Breast epithelium (tissue), 3 donors: ENCODE results near the gene CATSPER4.

Experiments
- CTCF ChIP-seq, 3 donors: fragments of 450-650 bp; IDR thresholded peaks; one replicate each; pipeline ENCODE4 v1.5.1; 2016 to 2017; ENCODE audit warnings: antibody characterized with exemption in 3 of 3, mild to moderate bottlenecking in 3 of 3, moderate library complexity in 3 of 3
- POLR2A ChIP-seq: fragments of 450-650 bp; IDR thresholded peaks from one replicate; pipeline ENCODE4 v1.6.1; 2016; ENCODE audit warnings: antibody characterized with exemption, mild to moderate bottlenecking, moderate library complexity
- POLR2AphosphoS5 ChIP-seq, 3 donors: sonication (generic); formaldehyde crosslinking; IDR thresholded peaks; one replicate each; pipeline ENCODE4 v1.6.1; 2017; ENCODE audit warnings: antibody characterized with exemption in 3 of 3

- TF ChIP-seq POLR2A (no peak), CTCF (IDR thresholded peaks at IDR 0.05) (no peak), POLR2AphosphoS5 (IDR thresholded peaks at IDR 0.05) (no peak)
Observed at GRCh38 chr1:26163684-26164035, 26.7 kb upstream of the CATSPER4 start.
